NCI-H128 (cell line): ENCODE measurements around the gene AGBL2.
"Not testable (repeated sequence)": the region's sequence is repeated elsewhere in the genome, so short reads cannot be mapped to it uniquely, and the experiment has no call there.

ENCODE experiments used
- DNase-seq: peaks from one replicate; lab custom pipeline; 2025; ENCODE audit not compliant: unreplicated experiment; lab: John Stamatoyannopoulos, UW

AGBL2 gene

DNA sequence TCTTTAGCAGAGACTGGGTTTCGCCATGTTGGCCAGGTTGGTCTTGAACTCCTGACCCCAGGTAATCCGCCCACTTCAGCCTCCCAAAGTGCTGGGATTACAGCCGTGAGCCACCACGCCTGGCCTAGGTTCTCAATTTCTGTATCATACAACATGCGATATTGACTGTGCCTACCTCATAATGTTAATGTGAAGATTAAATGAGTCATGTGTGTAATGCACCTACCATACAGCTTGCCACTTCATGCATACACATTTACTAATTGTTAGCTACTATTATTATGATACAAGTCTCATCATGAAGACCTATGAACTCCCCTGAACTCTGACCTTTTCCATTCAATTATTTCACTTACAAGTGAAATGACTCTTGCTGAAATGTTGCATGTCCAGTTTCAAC lies 25.7 kb downstream of the AGBL2 start:
- no peak for DNase-seq

DNA sequence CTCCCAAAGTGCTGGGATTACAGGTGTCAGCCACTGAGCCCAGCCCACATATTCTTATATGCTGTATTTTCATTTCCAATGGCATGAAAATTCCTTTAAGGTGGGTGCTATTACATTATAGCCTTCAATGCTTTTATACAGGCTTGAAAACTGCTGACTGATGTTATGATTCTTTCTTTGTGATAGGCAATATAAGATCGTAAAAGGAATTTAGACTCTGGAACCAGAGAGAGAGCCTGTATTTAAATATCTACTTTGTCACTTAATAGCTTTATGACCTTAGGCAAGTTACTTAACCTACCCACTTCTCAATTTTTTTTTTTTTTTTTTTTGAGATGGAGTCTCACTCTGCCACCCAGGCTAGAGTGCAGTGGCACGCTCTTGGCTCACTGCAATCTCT lies 26.2 kb downstream of the AGBL2 start:
- DNase-seq = no peak

GRCh38 chr11:47688111-47688510 lies 27.1 kb downstream of the AGBL2 start:
- DNase-seq = no peak

GRCh38 chr11:47686704-47687103 lies 28.5 kb downstream of the AGBL2 start:
- not testable (repeated sequence) for DNase-seq

DNA sequence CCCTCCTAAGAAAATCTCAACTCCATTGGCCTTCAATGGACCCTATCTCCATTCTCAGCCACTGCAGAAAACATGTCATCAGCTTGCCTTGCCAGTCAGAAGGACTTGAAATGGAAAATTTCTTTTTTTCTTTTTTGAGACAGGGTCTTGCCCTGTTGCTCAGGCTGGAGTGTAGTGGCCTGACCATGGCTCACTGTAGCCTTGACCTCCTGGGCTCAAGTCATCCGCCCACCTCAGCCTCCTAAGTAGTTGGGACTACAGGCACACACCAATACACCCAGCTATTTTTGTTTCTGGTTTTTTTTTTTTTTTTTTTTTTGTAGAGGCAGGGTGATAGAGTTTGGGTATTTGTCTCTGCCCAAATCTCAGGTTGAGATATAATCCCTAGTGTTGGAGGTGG lies 29.0 kb downstream of the AGBL2 start:
- DNase-seq = no peak

DNA sequence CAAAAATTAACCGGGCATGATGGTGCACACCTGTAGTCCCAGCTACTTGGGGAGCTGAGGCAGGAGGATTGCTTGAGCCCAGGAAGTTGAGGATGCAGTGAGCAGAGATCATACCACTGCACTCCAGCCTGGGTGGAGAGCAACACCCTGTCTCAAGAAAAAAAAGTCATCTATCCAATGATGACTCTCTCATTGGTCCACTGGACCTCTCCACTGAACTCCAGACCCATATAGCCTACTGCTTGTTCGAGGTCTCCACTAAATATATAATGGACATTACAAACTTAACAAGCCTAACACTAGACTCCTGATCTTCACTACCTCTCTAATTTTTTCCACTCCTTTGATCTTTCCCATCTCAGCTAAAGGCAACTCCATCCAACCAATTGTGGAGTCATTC lies 39.3 kb downstream of the AGBL2 start:
- DNase-seq = no peak

DNA sequence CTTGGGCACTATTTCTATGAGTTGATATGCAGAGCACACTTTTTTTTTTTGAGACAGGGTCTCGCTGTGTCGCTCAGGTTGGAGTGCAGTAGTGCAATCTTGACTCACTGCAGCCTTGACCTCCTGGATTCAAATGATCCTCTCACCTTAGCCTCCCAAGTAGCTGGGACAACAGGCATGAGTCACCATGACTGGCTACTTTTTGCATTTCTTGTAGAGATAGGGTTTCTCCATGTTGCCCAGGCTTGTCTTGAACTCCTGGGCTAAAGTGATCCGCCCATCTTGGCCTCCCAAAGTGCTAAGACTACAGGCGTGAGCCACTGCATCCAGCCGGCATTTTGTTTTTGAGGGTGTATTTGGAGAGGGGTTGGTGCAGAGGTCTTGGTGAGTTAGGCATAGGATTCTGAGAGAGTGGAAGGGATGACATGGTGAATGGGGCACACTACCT lies 42.9 kb downstream of the AGBL2 start:
- no peak for DNase-seq

- no peak for DNase-seq
Observed at GRCh38 chr11:47669856-47670255, 45.3 kb downstream of the AGBL2 start.

GRCh38 chr11:47668665-47669064 lies 46.5 kb downstream of the AGBL2 start:
- DNase-seq = no peak

DNA sequence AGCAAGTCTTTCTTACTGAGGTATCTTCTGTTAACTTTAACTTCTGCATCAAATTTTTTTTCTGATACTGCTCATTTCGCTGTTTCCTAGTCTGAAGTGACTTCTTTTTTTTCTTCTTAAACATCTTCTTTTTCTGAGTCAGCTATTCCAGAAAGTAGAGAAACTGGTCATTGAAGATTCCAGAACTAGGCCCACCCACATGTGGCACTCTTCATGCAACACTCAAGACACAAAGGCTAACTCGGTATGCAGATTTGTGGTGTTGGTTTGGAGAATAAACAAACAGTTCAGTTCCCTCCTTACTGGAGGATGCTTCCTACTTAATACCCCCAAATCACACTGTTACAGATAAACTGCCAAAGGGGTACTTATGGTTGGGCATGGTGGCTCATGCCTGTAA lies 47.6 kb downstream of the AGBL2 start:
- DNase-seq = no peak

DNA sequence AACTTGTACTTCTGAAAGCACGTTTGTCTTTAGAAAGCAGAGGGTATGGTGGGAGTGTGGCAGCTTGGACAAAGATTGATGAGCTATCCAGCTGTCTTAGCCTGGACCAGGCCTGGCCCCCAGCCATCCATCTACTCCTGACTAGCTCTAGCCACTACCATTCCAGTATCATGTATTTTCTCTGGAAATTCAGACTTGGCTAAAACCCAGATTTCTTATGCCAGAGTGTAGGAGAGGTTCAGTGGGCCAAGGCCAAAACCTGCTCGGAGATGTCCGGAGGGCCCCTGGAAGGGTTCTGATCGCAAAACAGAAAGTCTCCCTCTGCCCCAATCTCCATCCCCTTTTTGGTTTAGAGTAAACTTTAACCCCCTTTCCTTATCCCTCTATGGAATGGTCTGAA lies 48.0 kb downstream of the AGBL2 start:
- DNase-seq = no peak

GRCh38 chr11:47664936-47665335 lies 50.2 kb downstream of the AGBL2 start:
- not testable (repeated sequence) for DNase-seq

- no peak for DNase-seq
Observed at GRCh38 chr11:47661245-47661644, 53.9 kb downstream of the AGBL2 start.

- no peak for DNase-seq
Observed at GRCh38 chr11:47659276-47659675, 55.9 kb downstream of the AGBL2 start.

DNA sequence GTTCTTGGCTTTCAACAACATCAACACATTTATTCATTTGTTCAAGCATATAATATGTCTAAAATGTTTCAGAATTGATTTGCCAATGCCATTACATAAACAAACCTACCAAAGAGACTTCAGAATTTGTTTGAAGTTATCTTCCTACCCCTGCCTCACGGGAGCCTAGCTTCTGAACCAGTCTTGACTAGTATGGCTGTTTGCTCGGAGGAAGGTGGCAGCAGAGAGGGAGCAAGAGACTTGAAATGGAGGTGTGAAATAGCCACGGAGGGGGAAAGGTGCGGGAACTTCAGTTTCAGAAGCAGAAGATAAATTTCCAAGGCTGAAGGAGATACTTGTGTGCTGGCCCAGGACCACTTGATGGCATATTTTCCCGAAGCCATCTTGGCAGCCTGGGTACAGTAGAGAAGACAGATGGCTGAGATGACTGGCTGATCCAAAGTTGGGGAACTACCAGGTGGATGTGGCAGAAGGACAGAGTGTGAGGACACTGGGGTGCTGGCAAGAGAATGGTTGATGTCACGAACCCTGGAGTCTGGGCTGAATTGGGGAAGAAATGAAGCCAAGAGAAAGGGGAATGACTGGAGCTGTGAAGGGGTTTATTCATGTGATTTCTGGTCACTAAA lies 58.8 kb downstream of the AGBL2 start:
- DNase-seq = no peak

DNA sequence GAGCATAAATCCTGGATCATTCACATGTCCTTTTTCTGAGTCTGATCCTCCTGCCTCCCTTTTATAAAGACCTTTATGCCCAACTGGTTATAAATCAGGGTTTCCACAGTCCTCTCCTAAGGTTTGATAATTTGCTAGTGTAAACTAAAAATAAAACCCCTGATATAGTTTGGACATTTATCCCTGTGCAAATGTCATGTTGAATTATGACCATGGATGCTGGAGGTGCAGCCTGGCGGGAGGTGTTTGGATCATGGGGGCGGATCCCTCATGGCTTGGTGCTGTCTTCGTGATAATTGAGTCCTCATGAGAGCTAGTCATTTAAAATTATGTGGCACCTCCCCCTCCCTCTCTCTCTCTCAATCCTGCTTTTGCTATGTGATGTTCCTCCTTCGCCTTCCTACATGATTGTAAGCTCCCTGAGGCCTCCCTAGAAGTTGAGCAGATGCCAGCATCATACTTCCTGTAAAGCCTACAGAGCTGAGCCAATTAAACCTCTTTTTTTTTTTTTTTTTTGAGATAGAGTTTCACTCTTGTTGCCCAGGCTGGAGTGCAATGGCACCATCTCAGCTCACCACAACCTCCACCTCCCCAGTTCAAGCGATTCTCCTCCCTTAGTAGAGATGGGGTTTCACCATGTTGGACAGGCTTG lies 63.2 kb downstream of the AGBL2 start:
- no peak for DNase-seq

DNA sequence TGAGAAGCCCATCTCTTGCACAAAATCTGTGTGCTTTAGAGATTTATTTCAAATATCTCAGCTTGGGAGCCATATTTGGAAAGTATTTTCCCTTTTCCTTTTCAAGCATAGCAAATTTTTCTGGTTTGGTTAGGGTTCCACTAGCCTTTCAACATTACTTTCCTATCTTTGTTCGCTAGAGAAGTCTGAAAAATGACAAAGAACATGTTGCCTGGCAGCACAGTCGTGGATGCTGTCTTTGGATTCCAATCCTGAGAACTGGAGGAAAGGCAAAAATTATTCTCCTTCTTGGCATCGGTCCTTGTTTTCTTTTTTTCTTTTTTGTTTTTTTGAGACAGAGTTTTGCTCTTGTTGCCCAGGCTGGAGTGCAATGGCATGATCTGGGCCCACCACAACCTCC lies 65.9 kb downstream of the AGBL2 start:
- no peak for DNase-seq

DNA sequence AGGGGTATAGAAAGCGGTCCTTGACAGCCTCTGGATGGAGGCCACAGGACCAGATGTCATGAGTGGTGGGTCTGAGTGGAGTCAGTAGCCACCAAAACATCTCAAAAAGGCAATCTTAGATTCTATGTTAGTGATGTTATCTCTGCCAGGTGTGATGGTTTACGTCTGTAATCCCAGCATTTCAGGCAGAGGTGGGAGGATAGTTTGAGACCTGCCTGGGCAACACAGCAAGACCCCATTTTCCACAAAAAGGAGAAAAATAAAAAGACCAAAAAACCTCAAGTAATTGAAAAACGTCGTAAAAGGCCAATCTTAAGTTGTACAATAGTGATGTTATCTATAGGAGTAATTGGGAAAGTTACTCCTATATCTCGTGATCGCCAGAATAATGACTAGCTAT lies 69.2 kb downstream of the AGBL2 start:
- no peak for DNase-seq

GRCh38 chr11:47645500-47645899 lies 69.7 kb downstream of the AGBL2 start:
- no peak for DNase-seq

DNA sequence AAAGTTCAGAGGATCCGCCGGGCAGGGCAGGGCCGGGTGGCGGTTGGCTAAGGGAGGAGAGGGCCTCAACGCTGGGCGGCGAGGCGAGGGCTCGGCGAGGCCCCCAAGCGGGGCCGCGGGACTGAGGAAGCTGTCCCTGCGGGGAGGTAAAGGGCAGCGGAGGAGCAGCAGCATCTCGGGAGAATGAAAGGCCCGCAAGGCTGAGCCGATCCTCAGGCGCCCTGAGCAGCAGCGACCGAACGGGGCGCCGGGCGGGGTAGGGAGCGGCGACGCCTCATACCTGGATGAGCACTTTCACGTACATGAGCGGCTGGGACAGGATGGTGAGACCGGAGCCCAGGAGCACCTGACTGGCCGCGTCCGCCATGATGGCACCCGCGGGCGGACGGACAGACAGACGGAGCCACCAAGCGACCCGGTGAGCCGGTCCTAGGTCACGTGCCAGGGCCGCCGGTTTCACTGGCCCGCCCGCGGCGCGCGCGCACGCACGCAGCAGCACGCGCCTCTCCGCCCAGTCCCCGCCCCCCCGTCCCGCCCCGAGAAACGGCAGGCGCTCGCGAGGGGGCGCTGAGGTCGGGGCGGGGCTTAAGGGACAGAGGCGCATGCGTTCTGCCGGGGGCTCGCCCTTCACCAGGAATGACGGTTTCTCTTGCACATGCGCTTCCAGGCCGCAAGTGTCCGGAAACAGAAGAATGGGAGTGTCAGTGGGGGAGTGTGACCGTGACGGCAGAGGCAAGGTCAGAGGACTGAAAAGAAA lies 72.9 kb downstream of the AGBL2 start, which contains the start of gene MTCH2:
TSS of gene MTCH2 (minus strand) at position 461 of the 757 bp plus-strand sequence. CDS start at position 367, 94 bp downstream.
- peak; percentile 92 for DNase-seq

DNA sequence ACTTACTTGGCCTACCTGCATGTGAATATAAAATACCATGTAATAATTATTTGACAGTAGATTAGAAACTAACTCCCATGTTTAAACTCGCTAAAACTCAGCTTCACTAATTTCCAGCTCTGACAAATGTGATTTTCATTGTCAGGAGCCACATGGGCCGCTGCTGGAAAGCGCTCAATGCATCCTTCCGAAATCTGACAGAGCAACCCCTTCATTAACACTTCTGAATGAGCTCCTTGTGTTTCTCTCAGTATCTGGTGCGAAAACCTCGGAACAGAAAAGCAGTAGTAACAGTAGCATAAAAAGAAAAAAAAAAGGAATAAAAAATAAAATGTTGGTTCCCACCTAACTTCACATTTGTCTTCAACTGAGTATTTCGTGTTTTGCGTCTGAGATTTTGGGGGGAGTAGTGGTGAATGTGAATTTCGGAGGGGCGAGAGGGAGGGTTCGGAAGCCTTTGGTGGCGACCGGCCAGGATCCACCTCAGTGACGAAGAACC lies 73.5 kb downstream of the AGBL2 start:
- no peak for DNase-seq

DNA sequence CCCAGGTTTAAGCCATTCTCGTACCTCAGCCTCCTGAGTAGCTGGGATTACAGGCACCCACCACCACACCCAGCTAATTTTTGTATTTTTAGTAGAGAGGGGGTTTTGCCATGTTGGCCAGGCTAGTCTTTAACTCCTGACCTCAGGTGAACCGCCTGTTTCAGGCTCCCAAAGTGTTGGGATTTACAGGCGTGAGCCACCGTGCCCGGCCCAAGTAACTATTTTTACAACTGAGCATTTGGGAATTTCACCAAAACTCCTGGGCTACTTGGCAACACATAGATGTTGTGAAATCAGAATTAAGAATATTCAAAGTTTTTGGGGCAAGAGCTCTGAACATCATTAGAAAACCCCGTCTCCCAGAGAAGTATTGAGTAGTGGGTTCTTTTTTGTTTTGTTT lies 74.7 kb downstream of the AGBL2 start:
- not testable (repeated sequence) for DNase-seq
